Measurements from ENCODE around the gene CASP1.

CASP1 gene

DNA sequence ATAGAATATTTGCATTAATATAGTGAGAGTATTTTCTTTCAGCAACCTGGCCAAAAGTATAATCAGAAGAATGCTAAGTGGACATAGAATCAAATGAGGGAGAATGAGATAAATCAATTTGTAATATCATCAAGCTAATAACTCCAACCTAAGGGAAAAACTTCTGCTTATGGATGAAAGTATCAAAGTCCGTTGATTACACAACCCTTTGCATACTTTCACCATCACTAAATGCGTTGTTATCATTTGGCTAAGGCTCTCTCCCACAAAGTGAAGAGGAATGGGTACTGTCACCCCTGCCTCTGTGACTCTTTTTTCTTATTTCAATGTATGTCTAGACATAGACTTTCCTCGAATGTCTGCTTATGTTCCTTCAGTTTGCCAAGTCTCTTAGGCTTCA lies 50.1 kb downstream of the CASP1 start:
- DNase-seq (ENCODE audit: low spot score) = no peak

GRCh38 chr11:104979839-104980238 lies 55.1 kb downstream of the CASP1 start:
- no peak for DNase-seq (ENCODE audit: low spot score)

Measured in iPS-NIHi11 (cell line).